Renal cortical epithelial cell (primary cell): ENCODE data around the gene SLC51B. TPM values are rescaled to one million over a fixed set of nuclear protein-coding genes. Genes with fewer than 3 reads are reported as not detected.
"Not testable (repeated sequence)": the region's sequence is repeated elsewhere in the genome, so short reads cannot be mapped to it uniquely, and the experiment has no call there.

ENCODE experiments used
- DNase-seq: peaks from one replicate; pipeline ENCODE4 v3.0.0-alpha.2; 2011; ENCODE audit warnings: low read depth
- total RNA-seq: library from RNA; depleted of rRNA; stranded (reverse); fragments of >200 nt; gene quantifications from 2 replicates; pipeline ENCODE4 v1.2.3, GENCODE V29; 2014

Gene SLC51B
- total RNA-seq, 1 donor from 2014 or later, result 0.15 TPM

- DNase-seq, result no peak
Measured at GRCh38 chr15:65066001-65066634, 20.9 kb downstream of the SLC51B start.

GRCh38 chr15:65066635-65067316 lies 21.6 kb downstream of the SLC51B start:
- no peak for DNase-seq

DNA sequence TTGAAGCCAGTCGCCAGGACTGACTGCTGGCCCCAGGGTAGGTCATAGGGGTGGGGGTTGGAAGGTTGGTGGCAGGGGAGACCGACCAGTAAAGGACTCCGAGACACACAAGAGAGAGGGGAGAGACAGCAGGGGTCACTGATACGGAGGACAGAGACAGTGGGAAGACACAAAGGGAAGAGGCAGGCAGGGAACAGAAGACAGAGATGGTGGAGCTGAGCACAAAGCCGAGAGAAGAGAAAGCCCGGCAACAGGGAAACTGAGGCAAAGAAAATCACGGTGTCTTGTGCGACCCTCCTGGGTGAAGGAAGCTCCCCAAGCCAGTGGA lies 22.1 kb downstream of the SLC51B start:
- DNase-seq, result no peak

GRCh38 chr15:65067645-65068402 lies 22.6 kb downstream of the SLC51B start, which contains the start of gene RASL12:
RASL12 (minus strand) TSS chr15:65067991; CDS start chr15:65067835, 156 bp downstream.
- DNase-seq, result no peak

DNA sequence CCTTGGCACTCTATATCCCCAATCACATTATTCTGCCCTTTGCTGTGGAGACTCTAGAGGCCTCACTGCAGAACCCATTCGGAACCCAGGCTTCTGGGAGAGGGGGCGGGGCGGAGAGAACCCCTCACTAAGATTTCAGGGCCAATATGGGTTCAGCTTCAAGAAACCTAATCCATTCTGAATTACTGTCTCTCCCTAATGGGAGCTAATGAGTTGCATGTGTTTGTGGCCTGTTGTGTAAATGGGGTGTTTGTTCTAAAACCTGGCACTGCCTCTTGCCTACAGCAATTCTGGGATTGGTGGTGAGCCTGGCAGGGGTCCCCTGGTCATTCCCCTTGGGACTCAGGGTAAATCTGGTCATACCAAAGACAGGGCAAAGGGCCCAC lies 23.2 kb downstream of the SLC51B start:
- no peak for DNase-seq

GRCh38 chr15:65069179-65069578 lies 24.0 kb downstream of the SLC51B start:
- peak; percentile 76 for DNase-seq

DNA sequence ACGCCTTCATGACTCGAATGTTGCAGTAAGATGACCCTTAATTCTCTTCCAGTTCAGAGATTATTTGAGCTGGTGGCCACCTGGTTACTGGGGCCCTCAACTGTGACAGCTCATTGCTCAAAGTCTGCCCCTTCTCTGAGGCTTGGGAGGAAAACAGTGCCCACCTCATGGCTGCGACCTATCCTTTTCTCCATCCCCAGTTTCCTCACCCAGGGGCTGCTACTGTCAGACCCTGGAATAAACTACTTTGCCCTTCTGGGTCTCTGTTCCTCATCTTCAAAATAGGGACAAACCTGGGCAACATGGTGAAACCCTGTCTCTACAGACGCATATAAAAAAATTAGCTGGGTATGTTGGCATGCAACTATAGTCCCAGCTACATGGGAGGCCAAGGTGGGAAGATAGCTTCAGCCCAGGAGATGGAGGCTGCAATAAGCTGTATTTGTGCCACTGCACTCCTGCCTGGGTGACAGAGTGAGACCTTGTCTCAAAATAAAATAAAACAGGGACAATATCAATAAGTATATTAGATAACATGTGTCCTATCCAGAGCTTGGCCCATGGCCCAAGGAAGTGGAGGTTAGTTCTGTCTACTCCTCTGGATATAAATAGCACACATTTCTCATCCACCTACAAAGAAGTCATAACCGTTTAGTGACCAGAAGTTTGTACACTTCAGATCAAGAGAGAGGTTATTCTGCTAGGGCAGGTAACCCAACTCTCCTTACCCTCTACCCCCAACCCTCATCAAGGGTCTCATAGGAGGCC lies 24.8 kb downstream of the SLC51B start:
- DNase-seq, result no peak

DNA sequence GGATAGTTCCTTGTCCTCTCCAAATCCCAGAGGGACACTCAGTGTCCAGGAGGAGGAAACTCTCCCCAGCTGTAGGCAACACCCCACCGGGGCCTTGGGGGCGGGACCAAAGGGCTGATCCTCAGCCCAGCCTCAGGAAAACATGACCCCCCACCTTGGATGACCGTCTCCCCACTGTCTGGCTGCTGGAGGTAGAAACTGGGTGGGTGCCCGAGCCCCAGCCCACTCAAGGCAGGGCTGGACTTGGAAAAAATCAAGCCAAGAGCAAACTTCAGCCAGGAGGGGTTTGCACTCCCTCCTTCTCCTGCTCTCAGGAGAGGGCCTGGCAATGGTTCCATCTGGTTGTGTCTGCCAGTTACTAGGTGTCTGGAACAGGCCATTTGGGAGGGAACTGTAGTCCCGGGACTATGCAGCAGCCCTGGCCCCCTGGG lies 26.2 kb downstream of the SLC51B start:
- no peak for DNase-seq

DNA sequence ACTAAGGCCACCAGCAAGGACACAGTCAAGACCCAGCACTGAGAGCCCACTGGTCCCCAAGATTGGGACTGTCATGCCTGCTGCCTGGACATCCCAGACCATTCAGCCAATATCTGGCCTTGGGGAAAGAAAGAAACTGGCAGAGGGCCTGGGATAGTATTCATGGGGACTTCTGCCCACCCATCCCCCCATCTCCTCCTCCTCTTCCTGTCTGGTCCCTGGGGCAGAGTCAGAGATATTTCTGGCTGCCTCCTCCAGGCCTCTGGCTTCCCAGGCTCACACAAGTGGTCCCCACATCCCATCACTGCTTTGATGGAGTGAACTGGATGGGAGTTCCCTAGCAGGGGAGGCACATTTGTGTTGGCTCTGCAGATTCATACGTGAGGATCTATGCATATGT lies 26.8 kb downstream of the SLC51B start:
- DNase-seq, result no peak

GRCh38 chr15:65072617-65073016 lies 27.4 kb downstream of the SLC51B start:
- no peak for DNase-seq

GRCh38 chr15:65074946-65075345 lies 29.8 kb downstream of the SLC51B start:
- not testable (repeated sequence) for DNase-seq

DNA sequence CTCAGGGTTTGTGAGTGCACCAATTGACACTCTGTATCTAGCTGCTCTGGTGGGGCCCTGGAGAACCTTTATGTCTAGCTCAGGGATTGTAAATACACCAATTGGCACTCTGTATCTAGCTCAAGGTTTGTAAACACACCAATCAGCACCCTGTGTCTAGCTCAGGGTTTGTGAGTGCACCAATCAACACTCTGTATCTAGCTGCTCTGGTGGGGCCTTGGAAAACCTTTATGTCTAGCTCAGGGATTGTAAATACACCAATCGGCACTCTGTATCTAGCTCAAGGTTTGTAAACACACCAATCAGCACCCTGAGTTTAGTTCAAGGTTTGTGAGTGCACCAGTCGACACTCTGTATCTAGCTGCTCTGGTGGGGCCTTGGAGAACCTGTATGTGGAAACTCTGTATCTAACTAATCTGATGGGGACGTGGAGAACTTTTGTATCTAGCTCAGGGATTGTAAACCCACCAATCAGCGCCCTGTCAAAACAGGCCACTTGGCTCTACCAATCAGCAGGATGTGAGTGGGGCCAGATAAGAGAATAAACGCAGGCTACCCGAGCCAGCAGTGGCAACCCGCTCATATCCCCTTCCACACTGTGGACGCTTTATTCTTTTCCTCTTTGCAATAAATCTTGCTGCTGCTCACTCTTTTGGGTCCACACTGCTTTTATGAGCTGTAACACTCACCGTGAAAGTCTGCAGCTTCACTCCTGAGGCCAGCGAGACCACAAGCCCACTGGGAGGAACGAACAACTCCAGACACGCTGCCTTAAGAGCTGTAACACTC lies 30.6 kb downstream of the SLC51B start:
- not testable (repeated sequence) for DNase-seq

GRCh38 chr15:65076486-65077290 lies 31.5 kb downstream of the SLC51B start, which contains the start of gene KBTBD13:
KBTBD13 (plus strand) TSS chr15:65076746; CDS start chr15:65076816, 70 bp downstream.
- DNase-seq, result no peak

DNA sequence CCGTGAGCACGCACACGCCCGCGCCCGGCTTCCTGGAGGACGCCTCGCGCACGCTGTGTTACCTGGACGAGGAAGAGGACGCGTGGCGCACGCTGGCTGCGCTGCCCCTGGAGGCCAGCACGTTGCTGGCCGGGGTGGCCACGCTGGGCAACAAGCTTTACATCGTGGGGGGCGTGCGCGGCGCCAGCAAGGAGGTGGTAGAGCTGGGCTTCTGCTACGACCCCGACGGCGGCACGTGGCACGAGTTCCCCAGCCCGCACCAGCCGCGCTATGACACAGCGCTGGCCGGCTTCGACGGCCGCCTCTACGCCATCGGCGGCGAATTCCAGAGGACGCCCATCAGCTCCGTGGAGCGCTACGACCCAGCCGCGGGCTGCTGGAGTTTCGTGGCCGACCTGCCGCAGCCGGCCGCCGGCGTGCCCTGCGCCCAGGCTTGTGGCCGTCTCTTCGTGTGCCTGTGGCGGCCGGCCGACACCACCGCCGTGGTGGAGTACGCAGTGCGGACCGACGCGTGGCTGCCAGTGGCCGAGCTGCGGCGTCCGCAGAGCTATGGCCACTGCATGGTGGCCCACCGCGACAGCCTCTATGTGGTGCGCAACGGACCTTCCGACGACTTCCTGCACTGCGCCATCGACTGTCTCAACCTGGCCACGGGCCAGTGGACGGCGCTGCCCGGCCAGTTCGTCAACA lies 32.2 kb downstream of the SLC51B start:
- DNase-seq, result no peak

DNA sequence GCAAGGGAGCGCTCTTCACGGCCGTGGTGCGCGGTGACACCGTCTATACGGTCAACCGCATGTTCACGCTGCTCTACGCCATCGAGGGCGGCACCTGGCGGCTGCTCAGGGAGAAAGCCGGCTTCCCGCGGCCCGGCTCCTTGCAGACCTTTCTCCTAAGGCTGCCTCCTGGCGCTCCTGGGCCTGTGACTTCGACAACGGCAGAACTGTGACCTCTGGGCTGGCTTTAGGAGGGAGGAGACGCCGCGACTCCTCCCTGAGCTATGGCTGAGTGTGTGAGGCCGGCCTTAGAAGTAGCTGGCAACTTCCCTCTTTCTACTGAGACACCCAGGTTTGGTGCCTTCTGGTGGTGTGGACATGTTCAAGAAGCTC lies 32.8 kb downstream of the SLC51B start:
- peak; percentile 40 for DNase-seq

DNA sequence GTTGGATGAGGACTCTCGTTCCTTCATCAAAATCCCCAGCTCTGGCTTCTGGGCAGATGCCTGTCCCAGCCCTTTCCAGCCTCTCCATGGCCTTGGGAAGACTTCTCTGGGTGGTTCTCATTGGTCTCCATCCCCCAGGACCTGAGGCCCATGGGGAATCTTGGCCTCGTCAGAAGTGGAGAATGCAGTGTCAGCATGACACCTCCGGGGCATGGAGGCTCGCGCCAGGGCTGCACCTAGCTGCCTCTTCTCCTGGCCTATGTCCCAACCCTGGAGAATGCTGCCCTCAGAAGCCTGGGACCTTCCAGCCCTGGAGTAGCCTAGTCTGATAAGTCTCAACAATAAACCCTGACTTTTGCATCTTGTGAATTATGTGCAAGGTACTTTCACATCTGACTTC lies 34.4 kb downstream of the SLC51B start:
- no peak for DNase-seq

- DNase-seq, result no peak
Measured at GRCh38 chr15:65081270-65081669, 36.1 kb downstream of the SLC51B start.

- no peak for DNase-seq
Measured at GRCh38 chr15:65081758-65082157, 36.6 kb downstream of the SLC51B start.

- no peak for DNase-seq
Measured at GRCh38 chr15:65082303-65082953, 37.2 kb downstream of the SLC51B start.
